ENCODE data around the gene MRI1.

Gene MRI1

GRCh38 chr19:13795595-13796300 is 31.4 kb downstream of the MRI1 start:
- no peak for DNase-seq

DNA sequence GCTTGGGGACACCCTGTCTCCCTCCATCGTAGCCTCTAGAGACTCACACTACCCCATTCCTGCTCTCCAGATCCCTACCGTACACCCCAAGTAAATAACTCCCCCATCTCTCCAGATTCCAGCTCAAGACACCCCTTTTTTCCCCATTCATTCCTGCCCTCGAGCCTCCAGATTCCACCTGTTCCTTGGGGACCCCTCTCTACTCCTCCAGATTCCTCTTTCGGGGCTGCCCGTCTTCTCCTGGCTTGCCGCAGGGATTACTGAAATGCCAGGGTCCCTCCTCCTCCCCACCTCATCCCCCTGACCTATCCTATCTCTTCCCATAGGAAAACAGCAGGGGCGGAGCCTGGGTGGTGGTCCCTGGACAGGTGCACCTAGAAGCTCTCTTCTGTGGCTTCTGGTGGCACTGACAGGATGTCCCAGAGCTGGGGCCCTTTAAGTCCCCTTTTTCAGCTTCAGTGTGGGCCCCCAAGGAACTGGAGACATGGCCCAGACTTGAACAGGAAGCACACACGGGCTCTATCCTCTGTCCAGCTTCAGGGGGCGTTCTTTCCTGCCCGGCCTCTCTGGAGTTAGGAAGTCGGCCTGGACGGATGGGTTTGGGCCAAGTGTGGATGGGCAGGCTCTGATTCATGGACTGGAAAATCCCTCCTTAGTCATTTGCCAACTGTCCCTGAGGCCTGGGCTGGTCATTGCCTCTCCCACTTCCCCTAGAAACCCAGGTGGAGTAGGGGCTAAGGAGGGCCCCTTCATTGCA is 32.2 kb downstream of the MRI1 start:
- peak; percentile 72 for DNase-seq

DNA sequence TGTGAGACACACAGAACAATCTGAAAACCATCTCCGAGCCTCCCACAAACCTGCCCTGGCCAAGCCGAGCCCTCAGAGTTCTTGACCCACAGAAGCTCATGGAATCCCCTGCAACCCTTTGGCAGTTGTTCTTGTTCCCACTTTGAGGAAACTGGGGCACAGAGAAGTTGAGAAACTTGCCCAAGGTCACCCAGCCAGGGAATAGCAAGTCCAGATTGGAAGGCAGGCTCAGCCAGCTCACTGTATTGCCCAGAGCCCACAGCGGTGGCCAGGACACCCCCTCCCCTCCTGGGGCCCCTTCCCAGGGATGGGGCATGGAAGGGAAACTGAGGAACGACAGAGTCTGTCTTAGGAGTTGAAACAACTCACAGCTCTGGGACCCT is 32.7 kb downstream of the MRI1 start:
- DNase-seq = no peak

GRCh38 chr19:13797870-13798269 is 33.5 kb downstream of the MRI1 start:
- DNase-seq = no peak

DNA sequence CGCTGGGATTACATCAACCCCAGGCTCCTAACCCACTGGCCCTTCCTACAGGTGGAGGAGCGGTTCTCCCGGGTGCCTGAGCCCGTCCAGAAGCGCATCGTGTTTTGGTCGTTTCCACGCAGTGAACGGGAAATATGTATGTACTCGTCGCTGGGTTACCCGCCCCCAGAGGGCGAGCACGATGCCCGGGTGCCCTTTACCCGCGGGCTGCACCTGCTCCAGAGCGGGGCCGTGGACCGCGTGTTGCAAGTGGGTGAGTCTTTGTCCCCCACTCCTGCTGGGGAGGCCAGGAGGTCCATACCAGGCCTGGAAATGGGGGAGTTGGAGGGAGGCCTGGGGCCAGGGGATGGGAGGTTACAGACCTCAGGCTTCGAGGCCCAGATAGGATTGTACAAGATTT is 35.3 kb downstream of the MRI1 start:
- DNase-seq = no peak

DNA sequence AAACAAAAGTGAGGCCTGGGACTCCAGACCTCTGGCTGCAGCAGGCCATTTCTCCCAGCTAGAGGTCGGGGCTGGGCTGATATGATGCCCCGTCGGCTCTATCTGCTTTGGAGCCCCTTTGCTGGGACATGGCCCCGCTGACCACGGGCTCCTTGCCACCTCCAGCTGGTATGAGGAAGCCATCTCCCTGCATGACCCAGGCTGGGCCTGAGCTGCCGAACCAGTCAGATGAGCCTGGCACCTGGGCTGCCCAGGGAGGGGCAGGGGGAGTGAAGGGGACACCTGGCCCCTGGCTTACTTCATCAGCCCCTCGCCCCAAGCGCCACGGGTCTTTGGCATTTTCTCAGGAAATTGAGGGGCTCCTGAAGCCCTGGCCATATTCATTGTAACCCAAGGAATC is 38.7 kb downstream of the MRI1 start:
- no peak for DNase-seq

- DNase-seq = no peak
Observed at GRCh38 chr19:13804830-13805683, 40.7 kb downstream of the MRI1 start.

DNA sequence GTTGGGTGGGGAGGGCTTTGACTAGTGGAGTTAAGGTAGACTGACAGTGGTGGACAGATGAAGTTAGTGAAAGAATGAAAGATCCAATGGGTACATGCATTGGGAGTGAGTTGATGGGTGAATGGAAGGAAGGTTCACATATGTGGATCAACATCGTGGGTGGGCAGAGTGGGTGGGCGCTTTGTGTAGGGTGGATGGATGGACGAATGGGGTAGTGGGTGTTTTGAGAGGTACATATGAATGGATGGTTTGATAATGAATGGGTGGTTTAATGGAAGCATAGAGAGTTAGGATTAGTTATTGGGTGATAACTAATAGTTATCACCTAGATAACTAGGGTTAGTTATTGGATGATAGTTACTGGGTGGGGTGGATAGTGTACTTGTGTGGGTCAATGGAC is 42.4 kb downstream of the MRI1 start:
- no peak for DNase-seq

DNA sequence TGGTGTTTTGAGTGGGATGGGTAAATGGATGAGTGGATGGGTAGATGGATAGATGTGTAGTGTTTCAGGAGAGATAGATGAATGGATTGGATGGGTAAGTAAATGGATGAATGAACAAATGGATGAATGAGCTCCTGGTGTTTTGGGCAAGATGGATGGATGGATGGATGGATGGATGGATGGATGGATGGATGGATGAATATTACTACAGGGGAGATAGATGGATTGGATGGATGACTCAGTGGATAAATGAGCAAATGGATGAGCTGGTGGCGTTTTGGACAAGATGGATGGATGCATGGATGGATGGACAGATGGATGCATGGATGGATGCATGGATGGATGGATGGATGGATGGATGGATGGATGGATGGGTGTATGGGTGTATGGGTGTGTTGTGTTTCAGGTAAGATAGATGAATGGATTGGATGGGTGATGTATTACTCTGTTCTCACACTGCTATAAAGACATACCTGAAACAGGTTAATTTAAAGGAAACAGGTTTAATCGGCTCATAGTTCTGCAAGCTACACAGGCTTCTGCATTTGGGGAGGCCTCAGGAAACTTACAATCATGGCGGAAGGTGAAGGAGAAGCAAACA is 43.2 kb downstream of the MRI1 start:
- no peak for DNase-seq

DNA sequence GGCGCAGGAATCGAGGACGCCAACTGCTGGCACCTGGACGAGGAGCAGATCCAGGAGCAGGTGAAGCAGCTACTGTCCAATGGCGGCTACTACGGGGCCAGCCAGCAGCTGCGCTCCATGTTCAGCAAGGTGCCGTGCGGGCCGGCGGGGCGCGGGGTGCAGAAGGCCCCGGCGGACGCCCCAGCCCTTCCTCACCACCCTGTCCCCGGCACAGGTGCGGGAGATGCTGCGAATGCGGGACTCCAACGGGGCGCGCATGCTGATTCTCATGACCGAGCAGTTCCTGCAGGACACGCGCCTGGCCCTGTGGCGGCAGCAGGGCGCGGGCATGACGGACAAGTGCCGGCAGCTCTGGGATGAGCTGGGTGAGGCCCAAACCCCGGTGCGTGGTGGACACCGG is 44.5 kb downstream of the MRI1 start:
- no peak for DNase-seq

DNA sequence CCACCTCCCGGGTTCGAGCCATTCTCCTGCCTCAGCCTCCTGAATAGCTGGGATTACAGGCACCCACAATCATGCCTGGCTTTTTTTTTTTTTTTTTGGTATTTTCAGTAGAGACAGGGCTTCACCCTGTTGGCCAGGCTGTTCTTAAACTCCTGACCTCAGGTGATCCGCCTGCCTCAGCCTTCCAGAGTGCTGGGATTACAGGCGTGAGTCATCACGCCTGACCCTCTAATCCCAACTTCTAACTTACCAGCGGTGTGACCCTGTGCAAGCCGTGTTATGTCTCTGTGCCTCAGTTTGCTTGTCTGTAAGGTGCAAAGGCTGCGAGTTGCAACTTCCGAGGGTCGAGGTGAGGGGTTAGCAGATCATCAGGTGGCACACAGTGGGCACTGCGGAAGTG is 48.2 kb downstream of the MRI1 start:
- no peak for DNase-seq

- DNase-seq = no peak
Observed at GRCh38 chr19:13813147-13813546, 48.8 kb downstream of the MRI1 start.

DNA sequence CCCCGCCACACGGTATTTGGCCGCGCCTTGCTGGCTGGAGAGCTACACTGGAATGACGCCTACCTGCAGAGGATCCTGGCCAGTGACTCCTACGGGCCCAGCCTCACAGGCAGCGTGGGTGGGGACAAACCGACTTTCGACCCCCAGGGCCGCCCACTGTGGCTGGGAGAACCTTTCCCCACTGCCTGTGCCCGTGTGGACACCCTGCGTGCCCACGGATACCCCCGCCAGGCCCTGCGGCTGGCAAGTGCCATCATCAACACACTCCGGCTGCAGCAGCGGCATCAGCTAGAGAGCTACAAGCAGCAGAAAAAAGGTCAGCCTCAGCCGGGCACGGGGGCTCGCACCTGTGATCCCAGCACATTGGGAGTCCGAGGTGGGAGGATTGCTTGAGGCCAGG is 50.2 kb downstream of the MRI1 start:
- DNase-seq = no peak

DNA sequence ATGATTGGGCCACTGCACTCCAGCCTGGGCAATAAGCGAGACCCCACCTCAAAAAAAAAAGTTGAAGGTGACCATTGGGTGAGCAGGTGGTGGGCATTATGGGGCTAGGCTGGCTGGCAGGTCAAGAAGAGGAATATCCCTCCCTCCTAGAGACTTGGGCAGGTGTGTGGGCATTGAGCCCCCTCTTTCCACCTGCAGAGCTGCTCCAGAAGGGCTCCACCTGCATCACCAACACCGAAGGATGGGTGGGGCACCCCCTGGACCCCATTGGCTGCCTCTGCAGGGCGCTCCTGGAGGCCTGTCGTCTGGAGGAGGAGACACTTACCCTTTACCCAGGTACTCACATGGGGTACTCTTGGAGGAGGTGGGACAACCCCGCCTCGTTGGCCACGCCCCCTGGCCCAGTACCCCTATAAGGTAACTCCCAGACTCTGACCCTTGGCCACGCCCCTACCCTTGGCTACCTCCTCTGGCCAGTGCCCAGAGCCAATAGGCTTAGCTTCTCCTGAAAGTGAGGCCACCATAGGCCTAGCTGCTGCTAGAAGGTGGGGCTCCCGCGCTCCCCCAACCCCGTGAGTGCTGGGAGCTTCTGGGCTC is 52.8 kb downstream of the MRI1 start:
- DNase-seq = no peak

- peak; percentile 59 for DNase-seq
Observed at GRCh38 chr19:13817615-13818371, 53.5 kb downstream of the MRI1 start.

DNA sequence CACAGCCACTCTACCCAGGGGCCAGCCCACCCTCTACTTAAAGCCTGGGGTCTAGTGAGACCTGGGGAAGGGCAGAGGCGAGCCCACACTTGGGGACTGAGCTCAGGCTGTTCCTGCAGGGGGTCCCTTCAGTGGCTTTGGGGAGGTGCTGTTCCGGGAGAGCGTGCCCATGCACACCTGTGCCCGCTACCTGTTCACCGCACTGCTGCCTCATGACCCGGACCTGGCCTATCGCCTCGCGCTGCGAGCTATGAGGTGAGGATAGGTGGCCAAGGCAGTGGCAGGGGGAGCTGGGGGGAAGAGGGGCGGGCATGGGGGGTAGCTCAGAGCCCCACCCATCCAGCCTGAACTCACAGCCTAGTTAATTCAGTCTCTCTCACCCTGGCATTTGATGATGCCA is 54.9 kb downstream of the MRI1 start:
- DNase-seq = no peak

DNA sequence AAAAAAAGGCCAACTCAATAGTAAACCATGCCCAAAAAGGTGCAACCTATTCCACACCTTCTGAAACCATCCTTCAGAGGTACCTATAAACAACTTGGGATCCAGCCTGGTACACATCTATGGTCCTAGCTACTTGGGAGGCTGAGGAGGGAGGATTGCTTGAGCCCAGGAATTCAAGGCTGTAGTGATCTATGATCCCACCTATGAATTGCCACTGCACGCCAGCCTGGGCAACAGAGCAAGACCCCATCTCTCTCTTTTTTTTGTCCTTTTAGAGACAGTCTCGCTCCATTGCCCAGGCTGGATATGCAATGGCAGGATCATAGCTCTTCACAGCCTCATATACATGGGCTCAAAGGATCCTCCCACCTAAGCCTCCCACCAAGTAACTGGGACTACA is 57.0 kb downstream of the MRI1 start:
- no peak for DNase-seq

- DNase-seq = no peak
Observed at GRCh38 chr19:13823256-13823655, 58.9 kb downstream of the MRI1 start.

All from femur (tissue), 1 donor.